T-helper 1 cell treated with Interleukin-12 subunit alpha and Interleukin-12 subunit beta and Interleukin-4 antibody, amounts not matched to agents 30 μg/mL and 1 μg/mL, for 36 hours (primary cell): ENCODE results near the gene CBX8.

ENCODE experiments used
- H3K27ac Mint-ChIP-seq: one replicate; pipeline ENCODE4 v1.8.0; 2021; ENCODE audit warnings: mild to moderate bottlenecking, mixed read lengths
- H3K27me3 Mint-ChIP-seq: one replicate; pipeline ENCODE4 v1.8.0; 2021; ENCODE audit warnings: low read depth, mixed read lengths
- H3K36me3 Mint-ChIP-seq: one replicate; pipeline ENCODE4 v1.8.0; 2021; ENCODE audit warnings: low read depth, mixed read lengths
- H3K4me1 Mint-ChIP-seq: one replicate; pipeline ENCODE4 v1.8.0; 2021; ENCODE audit warnings: low read depth, mixed read lengths
- H3K4me3 Mint-ChIP-seq: one replicate; pipeline ENCODE4 v1.8.0; 2021; ENCODE audit warnings: mild to moderate bottlenecking, moderate library complexity, mixed read lengths
- H3K9me3 Mint-ChIP-seq: one replicate; pipeline ENCODE4 v1.8.0; 2021; ENCODE audit warnings: mixed read lengths

CBX8 gene

DNA sequence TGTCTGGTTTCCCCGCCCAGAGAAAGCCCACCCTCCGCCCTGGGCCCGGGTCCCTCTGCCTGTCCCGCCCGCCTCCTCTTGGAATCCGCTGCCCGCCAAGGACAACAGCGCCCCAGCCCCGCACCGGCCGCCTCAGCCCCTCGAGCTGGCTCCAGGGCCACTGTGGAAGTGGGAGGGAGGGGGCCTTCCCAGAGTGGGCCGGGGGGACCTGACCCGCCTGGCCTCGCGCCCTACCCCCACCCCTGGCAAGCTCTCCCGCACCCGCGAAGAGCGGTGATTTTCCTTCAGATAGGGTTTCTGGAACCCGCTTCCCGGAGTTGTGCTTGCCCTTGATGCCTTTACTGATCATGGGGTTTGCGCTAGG is 2.3 kb upstream of the CBX8 start:
- Mint-ChIP-seq H3K36me3 (peaks cover 12% of the 10 kb centered on the region), H3K4me3 (peak overlapping the region; percentile 51), H3K4me1 (peaks cover 25% of the 10 kb centered on the region), H3K27ac (peak overlapping the region; percentile 77), H3K27me3 (peaks cover 45% of the 10 kb centered on the region), H3K9me3 (no peaks in the 10 kb centered on the region)

DNA sequence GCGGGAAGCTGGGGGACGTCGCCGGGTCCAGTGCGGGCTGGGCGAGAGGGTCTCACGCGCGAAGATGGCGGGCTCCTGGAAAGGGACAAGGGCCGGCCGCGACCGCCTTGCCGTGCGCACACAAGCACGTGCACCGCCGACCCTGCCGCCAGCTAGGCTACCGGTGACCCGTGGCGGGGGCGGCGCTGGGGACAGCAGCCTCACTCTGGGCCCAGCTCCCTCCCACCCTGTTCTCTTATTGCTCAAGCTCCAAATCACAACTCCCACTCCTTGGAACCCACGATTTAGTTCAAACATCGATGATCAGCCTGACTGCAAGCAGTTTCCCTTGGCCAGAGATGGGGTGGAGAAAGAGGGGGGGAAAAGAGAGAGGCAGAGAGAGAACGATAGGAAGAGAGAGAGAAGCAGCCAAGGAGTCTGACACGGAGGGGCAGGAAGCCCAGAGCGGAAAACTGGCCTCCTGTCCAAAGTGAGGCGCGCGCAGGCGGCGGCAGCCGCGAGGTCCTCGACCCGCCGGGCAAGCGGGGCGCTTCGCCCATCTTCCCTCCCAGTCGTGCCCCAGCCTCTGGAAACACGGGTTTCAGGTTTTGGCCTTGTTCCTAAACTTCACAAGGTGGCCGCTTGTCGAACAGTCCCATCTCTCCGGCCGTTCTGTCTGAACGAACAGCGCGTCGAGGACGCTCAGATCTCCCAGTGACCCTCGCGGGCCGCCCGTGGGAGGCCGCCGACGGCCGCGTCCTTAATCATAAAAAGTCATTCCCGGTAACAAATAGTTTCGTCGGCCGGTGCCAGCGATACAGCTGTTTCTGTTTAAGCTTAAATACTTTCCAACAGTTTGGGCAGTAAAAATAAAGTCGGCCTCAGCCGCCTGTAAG is 1.7 kb upstream of the CBX8 start:
- peaks cover 14% of the 10 kb centered on the region for H3K36me3 Mint-ChIP-seq
- H3K9me3 Mint-ChIP-seq = no peaks in the 10 kb centered on the region
- peak overlapping the region; percentile 58 for H3K27ac Mint-ChIP-seq
- H3K27me3 Mint-ChIP-seq = peaks cover 46% of the 10 kb centered on the region
- peak overlapping the region; percentile 49 for H3K4me3 Mint-ChIP-seq
- peaks cover 23% of the 10 kb centered on the region for H3K4me1 Mint-ChIP-seq

DNA sequence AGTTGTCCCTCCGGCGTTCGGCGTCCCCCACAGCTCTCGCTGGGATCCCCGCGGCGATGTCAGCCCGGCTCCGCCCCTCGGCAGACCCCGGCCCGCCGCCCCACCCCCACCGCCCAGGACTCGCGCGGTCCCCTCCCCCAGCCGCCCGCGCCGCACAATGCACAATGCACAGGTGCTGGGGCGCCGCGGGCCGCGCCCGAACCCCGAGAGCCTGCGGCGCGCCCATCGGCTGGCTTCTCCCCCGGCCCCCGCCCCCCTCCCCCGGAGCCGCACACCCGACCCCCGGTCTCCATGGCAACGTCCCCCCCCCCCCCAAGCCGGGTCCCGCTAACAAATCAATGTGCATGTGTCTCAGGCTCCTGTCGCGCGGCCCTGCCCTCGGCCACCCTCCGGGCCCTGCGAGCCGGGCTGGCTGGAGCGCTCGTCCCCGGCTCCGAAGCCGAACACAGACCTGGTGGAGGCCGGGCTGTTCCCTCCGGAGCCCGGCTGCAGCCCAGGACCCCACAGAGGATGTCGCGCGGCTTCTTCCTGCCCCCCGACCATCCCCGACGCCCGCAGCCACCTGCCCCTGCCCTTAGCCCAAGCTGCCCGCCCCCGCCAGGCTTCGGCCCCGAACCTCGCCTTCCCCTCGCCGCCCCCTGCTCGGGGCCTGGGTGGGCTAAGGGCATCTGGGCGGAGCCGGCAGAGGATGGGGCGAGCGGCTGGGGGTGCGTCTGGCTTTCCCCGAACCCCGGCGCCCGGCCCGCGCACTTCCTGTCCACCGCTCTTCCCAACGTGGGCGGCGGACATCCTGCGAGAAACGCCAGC is 818 bp upstream of the CBX8 start:
- peaks cover 23% of the 10 kb centered on the region for H3K4me1 Mint-ChIP-seq
- H3K27me3 Mint-ChIP-seq = peaks cover 43% of the 10 kb centered on the region
- no peak overlapping the region for H3K4me3 Mint-ChIP-seq
- H3K27ac Mint-ChIP-seq = no peak overlapping the region
- no peaks in the 10 kb centered on the region for H3K9me3 Mint-ChIP-seq
- peaks cover 15% of the 10 kb centered on the region for H3K36me3 Mint-ChIP-seq

DNA sequence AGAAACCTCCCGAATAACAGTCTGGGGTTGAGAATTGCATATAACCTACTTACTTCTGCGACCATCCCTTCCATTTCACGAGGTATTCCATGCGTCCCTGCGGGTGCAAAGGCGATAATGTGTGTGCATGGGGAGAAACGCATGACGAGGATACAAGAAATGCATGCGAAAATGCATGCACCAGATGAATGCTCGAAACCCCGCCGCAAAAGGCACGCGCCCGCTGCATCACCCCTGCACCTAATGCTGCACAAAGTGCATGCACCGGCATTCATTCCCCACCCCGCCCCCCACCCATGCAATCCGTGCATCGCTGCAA is 474 bp downstream of the CBX8 start:
- H3K9me3 Mint-ChIP-seq = no peaks in the 10 kb centered on the region
- peaks cover 15% of the 10 kb centered on the region for H3K36me3 Mint-ChIP-seq
- H3K27ac Mint-ChIP-seq = peak overlapping the region; percentile 49
- peaks cover 41% of the 10 kb centered on the region for H3K27me3 Mint-ChIP-seq
- H3K4me1 Mint-ChIP-seq = peaks cover 23% of the 10 kb centered on the region
- peak overlapping the region; percentile 84 for H3K4me3 Mint-ChIP-seq

DNA sequence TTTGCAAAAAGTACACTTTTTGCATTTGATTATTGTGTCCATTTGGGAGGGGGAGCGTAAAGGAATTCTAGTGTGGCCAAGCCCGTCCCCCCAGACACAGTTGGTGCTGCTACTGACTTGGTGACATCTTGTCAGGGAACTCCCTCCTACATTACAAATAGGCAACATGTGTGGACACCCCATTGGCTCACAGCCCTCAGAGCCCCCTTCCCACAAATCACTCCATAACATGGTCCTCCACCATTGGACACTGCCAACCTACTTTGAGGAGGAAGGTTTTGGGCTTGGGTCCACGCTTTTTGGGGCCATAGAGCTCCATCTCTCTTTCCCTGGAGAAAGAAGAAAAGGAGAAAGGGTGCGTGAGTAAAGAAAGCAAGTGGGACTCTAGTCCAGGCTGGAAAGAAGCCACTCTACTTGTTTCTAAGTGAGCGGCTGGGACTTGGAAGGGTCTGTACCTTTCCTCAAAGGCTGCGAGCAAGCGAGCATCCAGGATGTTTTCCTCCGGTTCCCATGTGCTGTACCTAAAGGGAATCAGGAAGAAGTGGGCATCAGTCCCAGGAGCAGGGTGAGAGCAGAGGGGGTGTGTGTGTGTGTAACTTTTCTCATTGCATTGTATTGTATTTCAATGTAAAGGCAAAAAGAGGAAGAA is 958 bp downstream of the CBX8 start:
- Mint-ChIP-seq H3K4me3 (peak overlapping the region; percentile 84), H3K36me3 (peaks cover 15% of the 10 kb centered on the region), H3K9me3 (no peaks in the 10 kb centered on the region), H3K4me1 (peaks cover 23% of the 10 kb centered on the region), H3K27ac (no peak overlapping the region), H3K27me3 (peaks cover 45% of the 10 kb centered on the region)

DNA sequence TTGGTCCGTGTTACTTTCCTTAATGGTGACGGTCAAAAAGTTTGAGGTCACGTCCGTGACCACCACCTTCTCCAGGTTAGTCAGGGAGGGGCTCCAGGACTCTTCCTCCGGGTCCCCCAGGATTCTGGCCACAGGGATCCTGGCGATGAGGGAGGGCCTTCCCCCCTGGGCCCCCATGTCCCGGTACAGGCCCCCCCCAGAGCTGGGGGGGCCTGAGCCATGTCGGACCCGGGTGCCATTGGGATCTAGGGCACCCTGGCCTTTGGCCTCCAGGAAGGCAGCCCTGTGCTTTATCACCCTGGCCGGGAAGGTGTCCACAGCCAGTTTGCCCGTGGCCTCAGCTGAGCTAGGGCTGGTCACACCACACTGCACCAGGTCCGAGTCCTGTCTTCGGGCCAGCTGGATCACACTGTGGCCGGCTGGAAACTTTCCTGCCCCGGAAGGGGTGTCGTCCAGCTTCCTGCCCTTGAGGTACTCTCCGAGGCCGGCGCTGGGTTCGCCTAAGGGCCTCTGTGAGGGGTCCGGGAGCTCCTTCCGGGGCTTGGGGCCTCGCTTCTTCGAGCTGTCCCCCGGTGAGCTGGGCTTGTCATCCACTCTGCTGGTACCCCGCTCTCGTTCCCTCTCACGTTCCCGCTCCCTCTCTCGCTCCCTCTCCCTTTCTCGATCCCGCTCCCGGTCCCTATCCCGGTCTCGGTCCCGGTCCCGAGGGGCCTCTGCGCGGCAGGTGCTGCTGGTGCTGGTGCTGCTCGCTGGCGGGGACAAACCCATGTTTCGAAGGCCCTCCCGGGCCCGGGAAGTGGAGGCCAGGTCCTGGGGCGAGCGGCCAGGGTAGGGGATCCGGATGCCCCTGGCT is 2.0 kb downstream of the CBX8 start:
- H3K4me3 Mint-ChIP-seq = no peak overlapping the region
- peaks cover 11% of the 10 kb centered on the region for H3K36me3 Mint-ChIP-seq
- H3K27ac Mint-ChIP-seq = no peak overlapping the region
- no peaks in the 10 kb centered on the region for H3K9me3 Mint-ChIP-seq
- H3K4me1 Mint-ChIP-seq = peaks cover 16% of the 10 kb centered on the region
- H3K27me3 Mint-ChIP-seq = peaks cover 41% of the 10 kb centered on the region

DNA sequence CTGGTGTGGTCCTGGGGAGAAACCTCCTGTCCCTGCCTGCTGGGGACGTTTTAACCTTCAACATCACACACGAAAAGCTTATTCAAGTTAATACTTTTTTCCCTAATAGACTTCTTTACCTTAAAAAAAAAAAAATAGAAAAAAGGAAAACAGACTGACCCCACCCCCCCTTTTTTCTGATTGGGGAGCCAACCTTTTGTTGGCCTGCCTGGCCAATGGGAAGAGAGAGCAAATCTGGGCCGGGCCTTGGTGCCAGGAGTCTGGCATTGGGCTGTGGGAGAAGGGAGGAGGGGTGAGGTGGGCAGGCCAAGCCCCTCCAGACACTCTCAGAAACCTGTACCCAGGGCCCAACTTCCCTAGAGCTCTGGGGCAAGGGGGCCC is 3.0 kb downstream of the CBX8 start:
- H3K4me1 Mint-ChIP-seq = peaks cover 10% of the 10 kb centered on the region
- H3K9me3 Mint-ChIP-seq = no peaks in the 10 kb centered on the region
- H3K27ac Mint-ChIP-seq = no peak overlapping the region
- peaks cover 8% of the 10 kb centered on the region for H3K36me3 Mint-ChIP-seq
- peaks cover 37% of the 10 kb centered on the region for H3K27me3 Mint-ChIP-seq
- H3K4me3 Mint-ChIP-seq = no peak overlapping the region

DNA sequence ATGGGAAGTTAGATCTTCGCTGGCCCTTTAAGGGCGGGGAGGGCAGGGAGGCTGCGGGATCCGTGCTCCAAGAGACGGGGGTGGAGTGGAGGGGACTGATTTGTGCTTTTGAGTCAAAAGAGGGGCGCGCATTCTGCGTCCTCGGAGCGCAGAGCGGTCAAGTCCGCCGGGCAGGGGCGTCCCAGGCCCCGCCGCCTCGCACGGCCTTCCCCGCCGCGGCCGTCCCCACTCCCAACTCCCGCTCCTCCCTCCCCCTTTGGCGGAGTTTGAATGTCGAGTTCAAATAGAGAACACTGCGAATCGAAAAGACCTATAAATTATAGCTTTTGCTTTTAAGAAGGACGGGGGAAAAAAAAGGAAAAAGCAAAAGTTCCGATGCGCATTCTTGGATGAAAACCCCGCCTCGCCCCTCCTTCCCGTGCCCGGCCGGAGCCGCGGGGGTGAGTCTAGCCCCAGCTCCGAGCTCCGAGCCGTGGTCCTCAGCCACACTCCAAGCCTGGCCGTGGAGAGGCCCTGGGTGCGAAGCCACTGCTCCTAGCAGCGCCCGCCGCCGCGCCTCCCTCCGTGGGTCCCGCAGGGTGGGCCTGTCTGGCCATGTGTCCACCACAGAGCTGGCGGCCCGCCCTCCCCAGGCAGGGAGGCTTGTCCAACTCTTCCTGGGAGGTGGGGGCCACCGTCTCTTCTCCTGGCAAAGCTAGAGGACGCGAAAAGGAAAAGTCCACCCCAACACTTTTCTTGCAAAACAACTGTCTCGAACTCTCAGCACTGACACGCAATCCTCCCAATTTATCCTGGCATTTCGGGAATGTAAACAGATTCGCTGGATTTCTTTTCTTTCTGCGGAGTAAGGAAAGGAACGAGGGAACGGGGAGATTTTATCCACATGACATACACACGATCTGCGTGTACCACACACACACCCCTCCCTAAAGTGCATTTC is 3.6 kb downstream of the CBX8 start:
- Mint-ChIP-seq H3K36me3 (peaks cover 8% of the 10 kb centered on the region), H3K4me1 (peaks cover 8% of the 10 kb centered on the region), H3K27ac (no peak overlapping the region), H3K27me3 (peaks cover 37% of the 10 kb centered on the region), H3K9me3 (no peaks in the 10 kb centered on the region), H3K4me3 (no peak overlapping the region)

DNA sequence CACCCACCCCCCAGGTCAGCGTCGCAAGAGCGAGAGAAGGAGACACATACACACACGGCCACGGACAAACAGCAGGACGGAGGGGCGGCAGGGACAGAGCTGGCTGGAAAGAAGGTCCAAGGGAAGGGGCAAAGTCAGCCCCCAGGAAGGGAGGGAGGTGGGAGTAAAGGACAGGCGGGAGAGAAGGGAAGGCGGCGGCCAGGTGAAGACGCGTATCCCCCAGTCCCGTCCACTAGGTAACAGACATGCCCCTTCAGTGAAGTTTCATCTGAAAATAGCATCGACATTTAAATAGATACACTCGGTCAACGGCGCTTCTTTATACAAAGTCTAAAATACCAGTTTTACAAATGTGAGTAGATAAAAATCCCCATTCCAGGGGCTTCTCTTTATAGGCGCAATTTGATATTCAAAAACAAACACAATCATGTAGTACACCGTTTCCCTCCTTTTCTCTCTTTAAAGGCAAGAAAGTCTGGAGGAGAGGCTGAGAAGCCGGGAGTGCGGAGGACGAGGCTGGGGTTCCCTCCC is 4.5 kb downstream of the CBX8 start:
- Mint-ChIP-seq H3K4me3 (no peak overlapping the region), H3K27ac (no peak overlapping the region), H3K4me1 (peaks cover 8% of the 10 kb centered on the region), H3K27me3 (peaks cover 45% of the 10 kb centered on the region), H3K36me3 (peaks cover 8% of the 10 kb centered on the region), H3K9me3 (no peaks in the 10 kb centered on the region)

DNA sequence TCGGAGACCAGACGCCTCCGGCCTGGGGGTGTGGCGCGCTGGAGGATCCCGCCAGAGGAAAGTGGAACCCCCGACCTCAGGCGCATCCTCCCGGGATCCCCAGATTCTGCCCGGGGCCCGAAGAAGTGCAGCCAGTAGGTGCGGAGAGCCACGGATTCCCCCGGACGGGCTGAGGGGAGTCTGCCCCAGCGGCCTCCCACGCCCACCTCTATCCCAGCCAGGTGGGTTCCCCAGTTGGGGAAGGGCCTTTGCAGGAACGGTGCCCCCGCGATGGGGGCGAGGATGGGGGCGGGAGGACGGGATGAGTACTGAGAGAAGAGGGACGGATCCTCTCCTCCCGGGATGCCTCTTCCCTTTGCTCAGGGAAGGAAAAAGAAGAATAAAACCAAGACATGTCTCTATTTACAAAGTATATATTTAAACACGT is 5.1 kb downstream of the CBX8 start:
- H3K4me1 Mint-ChIP-seq = peaks cover 8% of the 10 kb centered on the region
- H3K27ac Mint-ChIP-seq = no peak overlapping the region
- peaks cover 52% of the 10 kb centered on the region for H3K27me3 Mint-ChIP-seq
- peaks cover 7% of the 10 kb centered on the region for H3K36me3 Mint-ChIP-seq
- H3K9me3 Mint-ChIP-seq = no peaks in the 10 kb centered on the region
- no peak overlapping the region for H3K4me3 Mint-ChIP-seq

DNA sequence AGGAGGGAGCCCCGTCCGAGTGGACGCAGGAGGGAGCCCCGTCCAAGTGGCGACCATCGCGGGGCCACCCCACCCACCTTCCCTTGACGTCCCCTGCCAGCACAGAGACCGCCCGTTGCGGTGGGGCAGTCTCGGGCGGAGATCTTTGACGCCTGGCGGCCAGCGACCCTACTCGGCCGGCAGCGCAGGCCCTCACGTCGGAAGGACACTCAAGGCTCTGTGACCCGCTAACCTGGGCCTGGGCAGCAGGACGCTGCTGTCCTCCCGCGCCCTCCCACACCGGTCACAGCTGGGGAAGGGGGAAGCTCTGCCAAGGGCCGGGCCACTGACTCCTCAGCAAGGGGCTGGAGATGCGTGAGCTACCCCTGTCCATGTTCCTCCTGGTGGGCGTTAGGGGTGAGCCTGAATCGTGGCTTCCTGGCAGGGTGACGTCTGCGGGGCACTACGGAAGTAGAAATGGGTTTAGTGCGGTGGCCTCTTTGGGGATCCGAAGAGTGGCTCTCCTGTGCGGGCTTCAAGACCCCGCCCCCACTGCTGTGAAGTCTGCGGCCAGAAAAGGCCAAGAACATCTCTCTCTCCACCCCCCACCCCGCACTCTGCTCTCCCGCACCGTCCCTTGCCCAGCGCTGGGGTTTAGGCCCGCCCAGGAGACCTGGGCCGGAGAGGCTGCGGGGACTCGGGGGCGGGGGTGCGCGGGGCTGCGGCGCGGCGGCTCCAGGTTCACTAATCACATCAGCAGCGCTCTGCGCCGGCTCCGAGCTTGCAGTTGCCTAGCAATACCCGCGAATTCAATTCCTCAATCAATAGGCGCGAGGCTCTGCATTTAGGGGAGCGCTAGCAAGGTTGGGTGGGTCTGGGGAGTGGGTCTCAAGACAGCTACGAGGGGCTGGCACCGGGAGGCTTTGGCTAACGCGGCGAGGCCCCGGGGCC is 5.8 kb downstream of the CBX8 start:
- Mint-ChIP-seq H3K4me3 (no peak overlapping the region), H3K4me1 (peaks cover 4% of the 10 kb centered on the region), H3K27ac (no peak overlapping the region), H3K27me3 (peaks cover 57% of the 10 kb centered on the region), H3K36me3 (peaks cover 7% of the 10 kb centered on the region), H3K9me3 (no peaks in the 10 kb centered on the region)

DNA sequence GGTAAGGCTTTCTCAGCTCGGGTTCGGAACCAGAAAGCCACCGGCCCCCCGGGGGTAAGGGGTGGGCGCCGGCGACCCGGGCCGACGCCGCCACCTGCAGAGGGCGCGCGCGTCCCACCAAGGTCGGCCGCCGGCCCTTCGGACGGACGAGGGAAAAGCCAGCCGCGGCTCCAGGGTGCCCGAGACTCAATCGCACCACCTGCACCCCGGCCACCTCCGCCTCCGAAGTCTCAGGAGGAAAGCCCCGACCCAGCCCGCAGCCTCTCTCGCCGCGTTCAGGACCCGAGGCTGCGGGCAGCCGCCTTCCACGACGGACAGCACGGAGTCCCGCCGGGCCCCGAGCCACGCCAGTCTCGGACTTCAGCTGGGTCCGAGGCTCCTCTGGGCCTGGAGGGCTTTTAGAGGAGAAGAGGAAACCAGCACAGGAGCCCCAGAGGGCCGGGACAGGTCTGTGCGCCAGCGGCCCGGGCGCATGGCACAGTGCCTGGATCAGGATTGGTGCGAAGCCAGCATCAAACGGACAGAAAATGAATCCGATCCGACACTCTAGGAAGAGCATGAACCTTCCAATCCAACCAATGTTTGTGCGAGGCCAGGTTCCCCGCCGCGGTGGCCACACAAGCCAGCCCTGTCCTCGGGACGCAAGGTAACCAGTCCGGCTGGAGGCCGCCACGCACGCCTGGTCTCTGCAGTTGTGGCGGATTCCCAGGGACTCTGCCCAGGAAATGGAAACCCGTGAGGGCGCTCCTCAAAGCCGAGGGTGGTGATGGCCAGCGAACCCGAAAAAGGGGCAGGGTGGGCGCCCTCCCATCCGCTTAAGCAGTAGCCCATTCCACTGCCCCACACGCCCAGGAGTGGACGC is 6.7 kb downstream of the CBX8 start:
- no peaks in the 10 kb centered on the region for H3K4me1 Mint-ChIP-seq
- no peak overlapping the region for H3K4me3 Mint-ChIP-seq
- H3K27me3 Mint-ChIP-seq = peaks cover 57% of the 10 kb centered on the region
- peaks cover 3% of the 10 kb centered on the region for H3K36me3 Mint-ChIP-seq
- no peak overlapping the region for H3K27ac Mint-ChIP-seq
- no peaks in the 10 kb centered on the region for H3K9me3 Mint-ChIP-seq
